Gastrocnemius medialis (tissue), 4 donors: ENCODE measurements around the gene NRK.
"Not testable (repeated sequence)": the region's sequence is repeated elsewhere in the genome, so short reads cannot be mapped to it uniquely, and the experiment has no call there.

Experiments used
- CTCF ChIP-seq, 5 experiments: fragments of 450-650 bp in 3 of 5; fragments of 200-600 bp in 2 of 5; sonication (generic) in 2 of 5; IDR thresholded peaks in 4 of 5; conservative IDR thresholded peaks in 1 of 5; 1 replicate in 4 of 5; 2 replicates in 1 of 5; pipeline ENCODE4 v1.5.1; 2016 to 2019; ENCODE audit warnings: antibody characterized with exemption in 5 of 5, mild to moderate bottlenecking in 3 of 5, moderate library complexity in 3 of 5
- POLR2A ChIP-seq, 2 donors: fragments of 450-650 bp; IDR thresholded peaks; one replicate each; pipeline ENCODE4 v1.6.1; 2017; ENCODE audit warnings: antibody characterized with exemption in 2 of 2, mild to moderate bottlenecking in 2 of 2, moderate library complexity in 2 of 2

DNA sequence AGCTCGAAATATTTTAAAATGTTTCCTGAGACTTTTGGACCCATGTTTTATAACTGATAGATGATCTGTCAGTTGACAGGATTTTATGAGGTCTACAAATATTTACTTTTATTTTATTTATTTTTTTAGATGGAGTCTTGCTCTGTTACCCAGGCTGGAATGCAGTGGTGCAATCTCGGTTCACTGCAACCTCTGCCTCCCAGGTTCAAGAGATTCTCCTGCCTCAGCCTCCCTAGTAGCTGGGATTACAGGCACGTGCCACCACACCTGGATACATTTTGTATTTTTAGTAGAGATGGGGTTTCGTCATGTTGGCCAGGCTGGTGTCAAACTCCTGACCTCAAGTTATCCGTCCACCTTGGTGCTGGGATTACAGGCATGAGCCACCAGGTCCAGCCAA lies 166.1 kb downstream of the NRK start:
- TF ChIP-seq CTCF (IDR thresholded peaks at IDR 0.05 in 4 of 5, conservative IDR thresholded peaks at IDR 0.05 in 1 of 5); POLR2A (IDR thresholded peaks at IDR 0.05): not testable (repeated sequence)
